ENCODE results near the gene ACTN4.

The ACTN4 gene

DNA sequence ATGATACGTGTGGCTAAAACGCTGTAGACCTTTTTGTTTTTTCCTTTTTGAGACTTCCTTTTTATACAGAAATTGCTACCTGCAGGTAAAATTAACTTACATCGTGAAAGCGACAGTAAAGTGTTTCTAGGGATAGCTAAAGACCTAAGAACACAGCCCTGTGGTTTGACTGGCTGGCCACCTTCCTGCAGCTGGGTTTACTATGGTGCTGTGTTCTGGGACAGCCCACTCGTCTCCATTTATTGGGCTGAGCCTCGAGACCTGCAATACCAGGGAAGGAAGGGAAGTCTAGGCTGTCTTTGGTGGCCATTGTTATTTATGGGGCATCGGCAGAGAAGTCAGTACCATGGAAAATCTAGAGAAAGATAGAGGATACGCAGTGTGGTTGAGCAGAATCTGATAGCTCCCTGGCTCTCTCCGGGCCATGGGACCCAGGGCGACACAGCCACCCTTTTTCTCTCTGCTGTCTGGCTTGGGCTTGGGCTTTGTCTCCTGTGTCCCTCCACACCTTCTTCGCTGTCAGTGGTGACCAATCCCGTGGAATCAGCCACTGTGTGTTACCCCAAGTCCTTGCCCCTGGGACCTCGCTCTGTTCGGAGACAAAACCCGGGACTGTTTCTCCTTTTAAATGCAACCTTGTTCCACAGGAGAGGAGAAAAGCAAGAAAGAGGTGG, 30.9 kb downstream of the ACTN4 start:
- no peak for DNase-seq (ENCODE audit: low read depth)

GRCh38 chr19:38678891-38679494, 31.5 kb downstream of the ACTN4 start:
- DNase-seq (ENCODE audit: low read depth), result no peak

GRCh38 chr19:38679839-38680238, 32.4 kb downstream of the ACTN4 start:
- no peak for DNase-seq (ENCODE audit: low read depth)

GRCh38 chr19:38682195-38682867, 34.9 kb downstream of the ACTN4 start:
- DNase-seq (ENCODE audit: low read depth), result no peak

- no peak for DNase-seq (ENCODE audit: low read depth)
Observed at GRCh38 chr19:38682872-38683392, 35.5 kb downstream of the ACTN4 start.

- DNase-seq (ENCODE audit: low read depth), result peak; percentile 40
Observed at GRCh38 chr19:38683393-38684077, 36.1 kb downstream of the ACTN4 start.

DNA sequence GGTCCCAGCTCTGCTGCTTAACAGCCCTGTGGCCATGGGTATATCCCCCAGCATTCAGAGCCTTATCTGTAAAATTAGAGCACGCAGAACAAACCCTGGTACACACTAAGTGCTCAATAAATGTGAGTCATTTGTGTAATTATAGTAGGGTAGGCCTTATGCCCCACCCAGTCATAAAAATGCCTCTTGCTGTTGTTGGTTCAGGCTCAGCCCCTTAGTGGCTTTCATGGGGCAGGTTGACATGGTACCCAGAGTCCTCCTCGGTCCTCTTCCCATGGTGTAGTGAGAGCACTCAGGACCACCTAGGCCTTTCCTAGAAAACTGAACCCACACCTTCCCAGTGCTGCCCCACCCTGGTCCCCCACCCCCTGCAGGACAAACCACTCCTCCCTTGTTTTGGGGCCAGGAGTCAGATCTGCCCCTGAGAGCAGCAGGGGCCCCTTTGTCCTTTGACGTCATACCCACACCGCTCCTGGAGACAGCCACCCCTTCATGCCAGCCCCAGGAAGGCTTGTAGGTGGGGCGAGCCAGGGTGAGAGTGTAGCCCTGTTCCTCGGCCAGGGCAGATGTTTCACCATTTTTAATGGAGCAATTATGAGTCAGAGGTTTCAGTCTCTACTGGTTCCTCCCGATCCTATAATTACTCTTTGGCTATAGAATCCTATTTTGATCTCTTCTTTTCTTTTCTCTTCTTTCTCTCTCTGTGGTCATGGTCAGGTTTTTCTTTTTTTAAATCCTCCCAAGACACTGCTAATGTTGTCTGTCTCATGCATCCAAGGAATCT, 36.8 kb downstream of the ACTN4 start:
- no peak for DNase-seq (ENCODE audit: low read depth)

DNA sequence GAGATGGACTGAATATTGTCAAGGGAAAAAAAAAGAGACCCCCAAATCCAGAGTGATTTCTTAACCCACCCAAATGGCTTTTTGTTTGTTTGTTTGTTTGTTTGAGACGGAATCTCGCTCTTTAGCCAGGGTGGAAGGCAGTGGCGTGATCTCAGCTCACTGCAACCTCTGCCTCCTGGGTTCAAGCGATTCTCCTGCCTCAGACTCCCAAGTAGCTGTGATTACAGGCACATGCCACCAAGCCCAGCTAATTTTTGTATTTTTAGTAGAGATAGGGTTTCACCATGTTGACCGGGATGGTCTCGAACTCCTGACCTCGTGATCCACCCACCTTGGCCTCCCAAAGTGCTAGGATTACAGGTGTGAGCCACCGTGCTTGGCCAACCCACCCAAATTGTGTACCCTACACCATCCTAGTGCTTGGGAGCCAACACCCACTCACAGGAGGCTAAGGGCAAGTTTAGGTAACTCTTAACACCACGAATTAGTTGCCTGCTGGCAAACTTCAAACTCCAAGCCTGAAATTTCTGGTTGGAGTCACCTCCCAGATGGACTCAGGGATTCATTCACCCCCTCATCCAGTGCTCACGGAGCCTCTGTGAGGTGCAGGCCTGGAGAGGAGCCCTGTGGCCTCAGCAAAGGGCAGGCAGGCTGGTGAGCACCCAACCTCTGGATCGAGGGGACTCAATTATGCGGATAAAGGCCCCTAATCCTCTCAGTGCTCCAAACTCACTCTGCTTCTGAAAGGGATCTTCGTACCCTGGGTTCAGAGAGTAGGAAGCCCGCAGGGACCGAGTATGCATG, 37.6 kb downstream of the ACTN4 start:
- no peak for DNase-seq (ENCODE audit: low read depth)

DNA sequence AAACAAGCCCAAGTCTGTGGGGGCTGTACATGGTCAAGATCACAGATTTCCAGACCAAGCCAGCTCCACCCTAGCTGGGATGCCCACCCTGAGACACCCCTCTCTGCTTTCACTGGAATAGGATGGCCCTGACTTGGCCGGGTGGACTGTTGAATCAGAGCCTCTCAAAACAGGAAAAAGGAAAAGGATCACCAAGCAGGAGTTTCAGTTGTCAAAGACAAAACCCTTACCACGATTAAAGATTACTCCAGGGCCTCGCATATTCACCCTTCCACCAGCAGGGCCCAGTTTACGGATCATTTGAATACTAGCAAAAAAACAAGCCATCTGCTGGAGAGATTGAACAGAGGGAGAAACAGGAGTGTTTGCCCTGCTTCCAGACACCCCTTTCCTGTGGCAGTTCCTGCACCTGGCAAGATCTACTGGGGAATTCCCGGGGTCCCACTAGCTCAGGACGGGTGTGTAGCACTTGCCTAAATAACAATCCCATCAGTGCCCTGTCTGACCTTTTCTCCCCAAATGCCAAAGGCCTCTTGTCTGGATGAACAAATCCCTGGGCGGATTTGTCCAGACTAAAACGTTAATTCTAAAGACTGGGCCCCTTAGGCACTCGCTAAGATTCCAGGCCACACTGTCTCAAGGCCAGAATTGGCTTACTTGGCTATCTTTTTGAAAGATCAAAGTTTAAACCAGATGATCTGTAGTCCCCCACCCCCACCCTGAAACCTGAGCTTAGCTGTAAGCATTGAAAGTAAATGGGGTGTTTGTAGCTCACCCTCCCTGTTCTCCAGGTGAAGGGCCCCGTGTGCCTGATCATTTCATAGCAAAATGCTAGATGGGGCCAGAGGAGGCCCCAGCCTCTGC, 38.4 kb downstream of the ACTN4 start:
- no peak for DNase-seq (ENCODE audit: low read depth)

- DNase-seq (ENCODE audit: low read depth), result no peak
Observed at GRCh38 chr19:38686530-38686888, 39.1 kb downstream of the ACTN4 start.

DNA sequence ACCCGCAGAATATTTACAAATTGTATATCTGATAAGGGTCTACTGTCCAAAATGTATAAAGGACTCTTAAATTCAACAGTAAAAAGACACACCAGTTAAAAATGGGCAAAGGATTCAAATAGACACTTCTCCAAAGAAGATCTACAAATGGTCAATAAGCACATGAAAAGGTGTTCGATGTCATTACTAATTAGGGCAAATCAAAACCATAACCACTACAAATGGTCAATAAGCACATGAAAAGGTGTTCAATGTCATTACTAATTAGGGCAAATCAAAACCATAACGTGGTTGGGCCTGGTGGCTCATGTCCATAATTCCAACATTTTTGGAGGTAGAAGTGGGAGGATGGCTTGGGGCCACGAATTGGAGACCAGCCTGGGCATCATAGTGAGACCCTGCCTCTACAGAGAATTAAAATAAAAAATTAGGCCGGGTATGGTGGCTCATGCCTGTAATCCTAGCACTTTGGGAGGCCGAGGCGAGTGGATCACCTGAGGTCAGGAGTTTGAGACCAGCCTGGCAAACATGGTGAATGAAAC, 40.5 kb downstream of the ACTN4 start:
- DNase-seq (ENCODE audit: low read depth), result no peak

- DNase-seq (ENCODE audit: low read depth), result no peak
Observed at GRCh38 chr19:38690146-38690545, 42.7 kb downstream of the ACTN4 start.

GRCh38 chr19:38690832-38691231, 43.4 kb downstream of the ACTN4 start:
- no peak for DNase-seq (ENCODE audit: low read depth)

DNA sequence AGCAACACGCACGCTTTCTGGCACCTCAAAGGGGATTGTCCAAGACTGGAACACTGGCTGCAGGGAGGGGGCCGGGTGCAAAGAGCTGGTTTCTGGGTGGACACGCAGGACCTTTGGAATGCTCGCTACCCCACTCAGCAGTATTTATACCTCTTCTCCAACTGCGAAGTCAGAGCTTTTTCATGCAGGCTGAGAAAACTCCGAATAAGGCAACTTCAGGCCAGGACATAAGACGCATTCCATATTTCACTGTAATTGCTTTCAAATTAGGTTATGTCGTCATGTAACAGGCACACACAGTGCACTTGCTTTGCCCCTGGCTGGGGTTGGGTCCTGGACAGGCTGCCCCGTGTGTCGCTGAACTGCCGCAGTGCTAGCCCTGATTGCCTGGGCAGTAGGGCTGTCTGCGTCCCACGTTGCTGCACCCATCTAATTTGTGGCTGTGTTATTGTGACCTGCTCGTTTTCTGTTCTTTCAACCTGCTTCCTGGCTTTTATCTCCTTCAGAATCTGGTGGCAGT, 44.5 kb downstream of the ACTN4 start:
- DNase-seq (ENCODE audit: low read depth), result no peak

DNA sequence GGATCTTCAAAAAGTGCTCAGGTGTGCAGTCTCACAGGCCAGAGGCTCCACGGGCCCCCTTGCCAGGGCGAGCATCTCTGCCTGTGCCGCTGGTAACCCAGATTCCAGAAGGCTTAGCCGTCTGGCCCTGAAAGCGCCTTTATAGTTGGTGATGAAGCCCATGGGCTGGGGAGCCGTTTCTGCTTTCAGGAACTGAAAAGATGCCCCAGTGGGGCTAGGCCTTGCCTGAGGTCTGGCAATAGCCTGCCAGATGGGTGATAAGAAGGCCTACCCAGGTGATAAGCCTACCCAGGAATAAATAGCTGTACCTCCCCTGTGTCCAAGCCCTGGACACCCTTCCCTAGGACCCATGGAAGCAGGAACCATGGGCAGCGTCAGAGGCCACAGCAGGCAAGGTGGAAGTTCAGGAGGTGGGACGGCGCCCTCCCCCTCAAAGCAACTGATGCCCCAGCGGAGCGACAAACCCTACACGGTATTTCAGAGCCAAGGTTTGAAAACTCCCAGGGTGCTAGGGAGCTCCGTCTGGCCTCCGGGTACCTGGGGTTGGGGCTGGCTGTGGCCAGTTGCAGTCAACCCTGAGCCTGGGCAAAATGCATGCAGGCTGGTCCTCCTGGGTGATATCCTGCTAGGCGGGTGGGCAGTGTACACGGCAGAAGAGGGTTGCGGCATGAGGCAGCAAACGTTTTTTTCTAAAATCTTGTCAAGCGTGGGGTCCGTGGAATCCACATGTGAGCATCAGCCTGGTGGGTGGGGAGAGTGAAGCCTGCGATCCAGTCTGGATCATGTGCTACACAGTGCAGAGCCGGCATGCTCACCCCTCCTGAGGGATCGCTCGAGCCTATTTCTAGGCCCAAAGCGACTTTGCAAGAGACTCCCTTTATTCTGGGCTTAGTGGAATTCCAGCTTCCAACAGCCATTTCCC, 45.3 kb downstream of the ACTN4 start:
- no peak for DNase-seq (ENCODE audit: low read depth)

DNA sequence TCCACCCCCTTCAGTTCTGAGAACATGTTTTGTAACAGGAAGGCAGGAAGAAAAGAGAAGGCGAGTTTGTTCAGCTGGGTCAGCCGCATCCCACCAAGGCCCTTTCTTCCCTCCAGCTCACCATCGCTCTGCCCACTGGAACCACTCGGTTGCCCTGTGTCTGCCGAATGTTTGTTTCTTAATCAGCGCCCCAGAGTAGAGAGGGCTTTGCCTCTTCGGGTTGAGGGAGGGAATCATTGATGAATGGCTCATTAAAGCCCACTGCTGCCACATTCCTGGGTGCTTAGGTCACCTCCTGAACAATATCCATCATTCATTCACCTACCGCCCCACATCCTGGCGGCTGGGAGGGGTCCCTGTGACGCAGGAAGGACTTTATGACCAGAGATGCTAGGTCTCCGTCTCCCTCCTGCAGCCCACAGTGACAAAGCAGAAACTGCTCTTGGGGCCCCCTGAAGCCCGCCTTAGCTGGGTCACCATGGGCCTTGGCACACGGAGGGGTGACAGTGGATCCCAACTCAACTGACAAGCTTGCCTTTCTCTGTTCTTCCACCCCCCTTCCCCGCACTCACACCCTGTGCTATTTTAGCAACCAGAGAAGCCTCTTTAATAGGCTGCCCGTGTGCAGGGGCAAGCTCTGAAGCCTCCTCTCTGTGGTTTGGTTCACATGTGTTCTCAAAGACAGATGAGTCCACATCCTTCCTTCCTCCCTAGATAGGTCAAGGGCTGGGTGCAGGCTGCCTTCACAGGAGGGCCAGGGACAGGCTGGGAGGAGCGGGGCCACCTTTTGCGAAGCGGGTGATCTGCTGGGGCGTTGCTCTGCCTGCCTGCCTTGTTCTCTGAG, 46.2 kb downstream of the ACTN4 start:
- peak; percentile 19 for DNase-seq (ENCODE audit: low read depth)

DNA sequence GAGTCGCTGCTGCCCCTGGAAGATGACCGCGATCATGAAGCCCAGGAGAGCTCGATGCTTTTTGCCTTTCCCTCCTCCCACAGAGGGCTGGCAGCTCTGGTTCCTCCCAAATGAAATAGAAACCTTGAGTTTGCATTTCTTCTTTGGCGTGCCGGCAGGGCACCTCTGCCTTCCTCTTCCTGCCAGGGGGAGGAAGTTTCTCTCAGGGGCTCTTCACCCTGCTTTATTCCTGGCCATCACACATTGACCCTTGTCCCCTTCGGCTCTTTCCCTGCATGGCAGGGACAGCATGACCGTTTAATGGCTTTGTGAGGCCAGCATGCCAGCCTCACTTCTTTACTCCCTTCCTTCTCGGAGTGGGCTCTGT, 47.9 kb downstream of the ACTN4 start:
- no peak for DNase-seq (ENCODE audit: low read depth)
